ENCODE results near the gene ETV3L. TPM values are rescaled to one million over a fixed set of nuclear protein-coding genes. Genes with fewer than 3 reads are reported as not detected.

Gene ETV3L
- not detected in 2 replicates for total RNA-seq

DNA sequence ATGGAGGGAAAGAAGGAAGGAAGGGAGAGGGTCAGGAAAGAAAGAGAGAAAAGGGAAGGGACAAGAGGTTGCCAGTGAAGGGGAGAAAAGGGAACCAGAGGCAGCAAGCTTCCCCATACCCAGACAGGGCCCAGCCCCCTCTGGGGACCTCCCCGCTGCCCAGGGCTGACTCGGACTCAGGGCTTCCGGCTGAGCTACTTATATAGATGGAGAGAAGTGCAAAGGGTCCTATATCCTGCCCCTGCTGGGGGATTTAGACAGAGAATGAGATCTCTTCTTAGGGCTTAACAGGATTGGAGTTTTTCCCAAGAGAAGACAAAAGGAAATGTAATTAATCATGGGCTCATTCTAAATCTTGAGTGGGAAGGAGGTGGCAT, at the start of gene ETV3L:
Gene ETV3L (minus strand): TSS at position 176 of the 377 bp plus-strand sequence. CDS start 285 bp downstream, outside the sequence.

DNA sequence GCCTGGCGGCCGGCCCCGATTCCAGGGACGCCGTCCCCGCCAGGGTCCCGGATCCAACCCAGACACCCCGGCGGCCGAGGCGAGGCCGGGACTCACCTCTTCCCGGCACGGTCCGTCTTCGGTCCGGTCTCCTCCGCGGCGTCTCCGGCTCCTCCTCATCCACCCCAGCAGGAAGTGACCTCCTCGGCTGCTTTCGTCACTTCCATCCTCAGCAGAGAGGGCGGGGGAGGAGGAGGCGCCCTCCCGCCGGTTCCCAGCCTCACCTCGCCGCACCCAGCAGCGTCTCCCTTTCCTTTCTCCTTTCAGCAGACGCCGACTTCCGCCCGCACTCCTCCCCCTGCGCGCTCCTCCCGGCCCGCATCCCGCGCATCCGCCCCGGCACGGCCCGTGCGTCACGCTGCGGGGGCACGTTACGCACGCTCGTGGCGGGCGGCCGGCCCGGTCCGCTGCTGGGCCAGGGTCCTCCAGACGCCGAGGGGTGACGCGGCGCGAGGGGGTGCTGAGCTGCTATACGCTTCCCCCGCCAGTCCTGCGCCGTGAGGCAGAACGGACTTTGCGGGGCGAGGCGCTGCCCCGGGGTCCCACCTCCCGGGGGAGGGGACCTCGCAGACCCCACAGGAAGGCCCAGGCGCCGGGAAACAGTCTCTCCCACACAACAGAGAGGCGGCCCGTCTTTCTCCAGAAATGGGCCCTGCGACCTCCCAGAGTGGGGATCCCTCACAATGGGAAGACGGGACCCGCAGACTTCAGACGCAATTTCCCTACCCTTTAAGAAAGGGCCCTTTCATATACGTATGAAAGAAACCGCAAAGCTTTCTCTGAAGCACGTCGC, 38.8 kb upstream of the ETV3L start, which contains the start of gene ETV3:
Gene ETV3 (minus strand): TSS at position 176 of the 832 bp plus-strand sequence. CDS start 2,043 bp downstream, outside the sequence.

DNA sequence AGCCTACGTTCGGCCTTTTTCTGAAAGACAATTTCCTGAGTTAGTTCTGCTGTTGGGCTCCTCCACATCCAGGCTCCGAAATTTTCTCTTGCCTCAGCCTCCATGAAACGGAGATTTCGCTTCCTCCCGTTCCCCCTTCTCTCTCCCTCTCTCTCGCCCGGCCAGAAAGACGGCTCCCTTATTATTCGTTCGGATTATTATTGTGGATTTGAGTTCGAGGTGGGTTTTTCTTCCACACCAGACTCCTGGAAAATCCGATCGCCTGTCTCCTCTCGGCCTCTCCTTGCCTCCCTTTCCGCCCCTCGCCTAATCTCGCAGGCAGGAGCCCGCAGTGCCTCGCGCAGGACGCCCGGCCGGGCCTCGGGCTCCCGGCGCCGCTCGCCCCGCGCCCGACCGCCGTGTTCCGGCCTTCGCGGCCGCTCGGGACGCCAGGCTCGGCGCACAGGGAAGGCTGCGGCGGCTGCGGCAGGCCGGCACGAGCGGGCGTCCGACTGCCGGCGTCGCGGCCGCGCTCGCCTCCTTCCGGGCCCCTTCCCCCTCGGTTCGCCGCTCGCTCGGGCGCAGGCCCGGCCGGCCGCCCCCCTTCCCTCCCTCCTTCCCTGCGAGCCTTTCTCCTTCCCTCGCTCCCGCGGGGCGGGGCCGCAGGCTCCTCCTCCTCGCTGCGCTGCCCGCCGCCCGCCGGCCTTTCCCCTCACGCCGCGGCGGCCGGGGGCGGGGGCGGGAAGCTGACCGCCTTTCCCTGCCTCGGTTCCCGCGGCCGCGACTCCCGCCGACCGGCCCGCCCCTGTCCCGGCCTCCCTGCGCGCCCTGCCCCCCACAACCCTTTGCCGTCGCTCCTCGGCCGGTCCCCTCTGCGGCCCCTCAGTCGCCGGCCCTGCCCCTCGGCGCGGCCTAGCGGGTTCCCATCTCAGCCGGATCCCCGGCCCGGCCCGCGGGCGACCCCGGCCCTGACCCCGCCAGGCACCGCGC, 54.1 kb downstream of the ETV3L start, which contains the start of gene ARHGEF11:
Gene ARHGEF11 (minus strand): TSS at position 493 of the 969 bp plus-strand sequence. CDS start 1,412 bp downstream, outside the sequence.

Other genes with a start within 250 kb of the ETV3L start
- not detected in 2 replicates for gene INSRR, start 240.7 kb downstream of the ETV3L start, total RNA-seq
- 0.06 TPM in 1 of 2 replicates, not detected in the other for gene NTRK1, start 238.9 kb downstream of the ETV3L start, total RNA-seq
- gene PEAR1, start 206.1 kb downstream of the ETV3L start, total RNA-seq: 11.0 and 35.0 TPM in 2 replicates
- gene LRRC71, start 179.2 kb downstream of the ETV3L start, total RNA-seq: 0.16 and 0.19 TPM in 2 replicates
- 14.4 and 28.1 TPM in 2 replicates for gene ARHGEF11, start 54.1 kb downstream of the ETV3L start, total RNA-seq
- 10.7 and 22.2 TPM in 2 replicates for gene ETV3, start 38.6 kb upstream of the ETV3L start, total RNA-seq